GM18511 (cell line): ENCODE results near the gene TSSK3.

Source experiments
- ATAC-seq: cut with Tn5 transposase; IDR thresholded peaks from one replicate; pipeline ENCODE4 v1.9.1; 2021; ENCODE audit warnings: mild to moderate bottlenecking, moderate library complexity; ENCODE audit not compliant: unreplicated experiment

The TSSK3 gene

DNA sequence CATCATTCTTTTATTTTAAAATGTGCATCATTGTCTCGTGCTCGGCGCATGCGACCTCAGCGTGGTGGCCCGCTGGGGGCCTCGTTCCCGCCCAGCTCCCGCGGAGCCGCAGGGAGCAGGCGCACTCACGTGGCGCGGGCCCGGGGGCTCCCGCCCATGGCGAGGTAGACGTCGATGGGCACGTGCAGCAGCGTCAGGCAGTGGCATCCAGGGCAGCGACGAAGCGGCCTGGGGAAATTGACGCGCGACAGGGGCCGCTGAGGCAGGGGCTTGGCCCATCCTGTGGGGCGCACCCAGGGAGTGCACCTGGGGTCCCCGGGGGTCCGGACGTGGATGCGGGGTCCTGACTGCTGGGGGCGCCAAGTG is 1.0 kb upstream of the TSSK3 start:
- no peak for ATAC-seq

DNA sequence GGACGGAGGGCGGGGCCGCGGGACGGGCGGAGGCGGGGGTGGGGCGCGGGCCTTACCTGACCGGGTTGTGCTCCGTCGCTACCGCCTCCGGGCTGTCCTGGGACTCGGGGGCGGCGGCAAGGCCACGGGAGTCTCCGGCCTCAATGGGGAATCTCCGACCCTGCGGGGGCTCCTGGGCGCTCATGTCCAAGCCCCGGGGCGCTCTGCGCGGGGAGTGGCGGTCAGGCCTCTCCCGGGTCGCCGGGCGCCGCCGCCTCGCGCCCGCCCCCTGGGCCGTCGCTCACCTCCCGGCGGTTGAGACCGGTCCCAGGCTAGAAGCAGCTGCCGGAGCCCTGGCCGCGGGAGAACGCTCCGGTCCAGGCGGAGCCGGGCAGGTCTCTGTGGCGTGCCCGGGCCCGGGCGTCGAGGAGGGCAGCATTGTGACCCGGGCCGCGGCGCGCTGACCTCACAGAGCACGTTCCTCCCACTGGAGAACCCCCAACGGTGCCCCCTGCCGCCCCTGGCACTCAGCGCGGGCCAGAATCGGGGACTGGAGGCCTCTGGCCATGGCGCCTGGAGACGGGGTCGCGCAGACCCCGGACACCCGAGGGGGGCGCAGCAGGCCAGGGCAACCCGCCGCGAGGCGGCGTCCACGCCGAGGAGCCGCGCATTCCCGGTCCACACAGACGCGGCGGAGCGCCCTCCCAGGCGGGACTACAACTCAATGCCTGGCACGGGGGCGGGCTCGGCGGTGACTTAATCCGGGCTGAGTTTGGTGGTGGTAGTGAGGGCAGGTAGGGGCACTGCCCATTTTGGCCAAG is 465 bp upstream of the TSSK3 start:
- ATAC-seq, result no peak

GRCh38 chr1:32363713-32364112 is 1.4 kb downstream of the TSSK3 start:
- no peak for ATAC-seq

GRCh38 chr1:32364836-32365235 is 2.5 kb downstream of the TSSK3 start:
- no peak for ATAC-seq

DNA sequence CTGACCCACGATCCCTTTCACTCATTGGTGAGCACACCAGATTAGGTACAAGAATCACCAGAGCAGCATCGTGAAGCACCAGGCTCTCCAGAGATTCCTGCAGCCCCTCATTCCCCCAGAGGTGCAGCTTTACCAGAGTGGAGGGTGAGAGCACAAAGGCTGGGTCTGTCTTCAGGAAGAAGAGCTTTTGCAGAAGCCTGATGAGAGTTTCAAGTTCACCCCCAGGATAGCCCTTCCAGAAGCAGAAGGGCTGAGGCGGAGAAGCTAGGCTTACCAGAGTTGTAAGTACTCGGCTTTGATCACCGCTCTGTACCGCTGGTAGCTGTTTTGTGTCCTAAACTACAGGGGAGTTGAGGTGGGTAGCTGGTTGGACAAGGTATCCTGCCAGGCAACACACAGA is 3.1 kb downstream of the TSSK3 start:
- no peak for ATAC-seq

DNA sequence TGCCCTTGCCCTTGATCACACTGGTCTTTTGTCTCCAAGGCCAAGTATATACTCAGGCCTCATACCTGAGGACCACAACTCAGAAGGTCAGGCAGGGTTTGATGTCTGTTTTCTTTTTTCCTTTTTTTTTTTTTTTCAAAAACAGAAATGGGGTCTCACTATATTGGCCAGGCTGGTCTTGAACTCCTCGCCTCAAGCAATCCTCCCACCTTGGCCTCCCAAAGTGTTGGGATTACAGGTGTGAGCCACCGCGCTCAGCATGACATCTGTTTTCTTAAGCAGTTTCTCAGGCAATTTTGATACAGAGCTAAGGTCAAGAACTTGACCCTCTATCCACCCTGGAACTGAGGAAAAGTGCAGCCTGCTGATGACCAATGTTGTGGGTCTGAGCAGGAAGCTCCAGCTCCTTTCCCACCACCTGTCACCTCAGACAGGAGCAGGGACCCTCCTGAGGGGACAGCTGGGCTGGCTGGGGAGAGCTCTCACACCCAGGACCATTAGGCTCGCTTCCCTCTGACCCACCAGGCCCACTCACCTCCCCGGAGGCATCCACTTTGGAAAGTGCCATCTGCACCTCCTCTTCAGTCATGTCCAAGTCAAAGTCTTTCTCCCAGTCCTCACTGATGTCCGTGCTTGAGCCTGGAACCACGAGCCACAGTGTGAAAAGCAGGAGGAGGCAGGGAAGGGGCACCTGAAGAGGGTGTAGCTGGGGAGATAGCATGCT is 5.7 kb downstream of the TSSK3 start:
- ATAC-seq, result no peak

DNA sequence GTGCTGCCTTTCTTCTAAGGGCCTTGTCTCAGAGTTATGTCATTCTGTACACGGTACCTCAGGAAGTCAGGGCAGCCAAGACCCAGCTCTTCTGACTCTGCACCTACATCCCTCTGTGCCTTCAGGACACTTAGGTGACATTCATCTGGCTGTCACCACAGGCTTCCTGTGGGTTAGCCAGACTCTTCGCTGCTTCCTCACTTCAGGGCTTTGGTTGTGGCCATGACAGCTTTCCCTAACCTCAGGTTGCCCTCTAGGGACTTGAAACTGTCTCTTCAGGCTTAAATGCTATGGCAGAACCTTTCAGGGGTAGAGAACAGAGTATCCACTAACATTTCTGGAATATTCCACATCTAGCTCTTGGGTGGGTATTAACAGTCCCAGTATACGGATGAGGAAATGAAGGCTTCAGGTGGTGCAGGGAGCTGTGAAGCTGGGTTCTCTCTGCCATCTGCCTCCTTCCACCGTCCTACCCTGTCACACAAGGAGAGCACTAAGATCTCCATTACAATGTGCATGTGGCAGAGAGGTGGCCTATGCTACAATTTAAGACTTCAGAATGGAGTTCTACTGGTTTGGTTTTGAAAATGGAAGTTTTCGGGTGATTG is 9.9 kb downstream of the TSSK3 start:
- no peak for ATAC-seq

DNA sequence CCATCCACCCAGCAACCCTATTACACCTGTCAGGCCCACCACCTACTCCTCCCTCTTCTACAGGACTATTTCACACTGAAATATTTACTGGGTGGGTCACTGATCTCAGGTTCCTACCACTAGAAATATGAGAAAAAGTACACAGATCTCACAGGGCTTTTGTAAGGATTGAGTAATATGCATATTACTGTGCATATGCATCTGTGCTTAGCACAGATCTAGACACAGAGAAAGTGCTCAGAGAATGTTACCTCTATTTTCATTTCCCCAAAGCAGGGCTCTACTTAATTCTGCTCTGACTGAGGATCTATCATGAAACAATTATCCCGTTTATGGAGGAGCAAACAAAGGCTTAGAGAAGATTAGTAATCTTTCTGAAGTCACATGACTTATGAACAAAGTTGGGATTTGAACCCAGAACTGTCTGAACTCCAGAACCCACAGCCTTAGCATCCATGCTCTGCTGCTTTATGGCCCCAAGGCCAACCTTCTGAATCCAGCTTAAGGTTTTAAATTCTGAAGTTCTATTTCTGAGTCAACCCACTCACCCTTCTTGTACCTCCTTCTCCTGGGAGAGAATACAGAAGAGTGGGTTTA is 11.8 kb downstream of the TSSK3 start:
- ATAC-seq, result no peak

DNA sequence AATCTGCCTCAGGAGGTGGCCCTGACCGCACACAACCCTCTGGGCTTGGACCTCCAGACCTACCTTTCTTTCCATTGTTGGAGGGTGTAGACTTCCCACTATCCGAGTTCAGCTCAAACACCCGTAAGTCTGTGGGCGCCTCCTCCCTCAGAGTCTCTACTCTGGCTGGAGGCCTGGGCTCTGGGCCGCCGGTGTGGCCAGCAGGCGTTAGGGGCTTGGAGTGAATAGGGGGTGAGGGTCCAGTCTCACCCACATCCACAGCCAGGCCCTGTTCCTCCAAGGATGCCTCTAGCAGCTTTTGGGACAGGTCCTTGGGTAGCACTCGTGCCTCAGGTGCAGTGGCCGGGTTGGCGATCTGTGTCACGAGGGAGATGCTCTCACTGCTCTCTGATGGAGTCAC is 13.9 kb downstream of the TSSK3 start:
- no peak for ATAC-seq

- no peak for ATAC-seq
These were observed 15.3 kb downstream of the TSSK3 start for GRCh38 chr1:32377541-32378220.

GRCh38 chr1:32380057-32380456 is 17.7 kb downstream of the TSSK3 start:
- ATAC-seq, result no peak

DNA sequence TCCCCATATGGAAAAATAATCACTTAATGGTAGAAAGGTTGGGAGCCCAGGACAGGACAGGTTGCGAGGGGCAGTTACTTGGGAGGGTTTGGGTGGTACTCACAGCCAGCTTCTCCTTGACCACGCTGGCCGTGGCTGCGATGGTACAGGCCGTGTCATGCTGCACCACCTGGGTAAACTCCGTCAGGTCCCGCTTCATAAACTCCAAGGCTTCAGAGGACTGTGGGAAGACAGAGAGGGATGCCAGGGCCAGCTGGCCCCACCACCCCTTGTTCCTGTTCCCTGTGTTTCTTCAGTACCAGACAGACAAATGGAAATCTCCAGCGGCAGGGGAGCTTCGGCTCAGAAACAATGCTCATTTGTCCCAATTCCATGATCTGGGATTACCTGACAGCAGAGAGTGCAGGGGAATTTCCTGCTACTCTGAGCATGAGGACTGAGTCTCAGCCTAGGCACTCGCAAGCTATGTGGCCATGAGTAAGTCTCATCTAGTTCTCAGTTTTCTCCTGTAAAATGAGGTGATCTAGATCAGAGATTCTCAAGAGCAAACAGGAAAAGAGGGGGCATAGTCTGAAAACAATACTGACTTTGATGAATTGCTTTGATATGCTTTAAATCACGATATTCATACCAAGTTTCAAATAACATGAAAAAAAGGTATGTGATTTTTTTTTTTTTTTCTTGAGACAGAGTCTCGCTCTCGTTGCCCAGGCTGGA is 24.5 kb downstream of the TSSK3 start:
- no peak for ATAC-seq

DNA sequence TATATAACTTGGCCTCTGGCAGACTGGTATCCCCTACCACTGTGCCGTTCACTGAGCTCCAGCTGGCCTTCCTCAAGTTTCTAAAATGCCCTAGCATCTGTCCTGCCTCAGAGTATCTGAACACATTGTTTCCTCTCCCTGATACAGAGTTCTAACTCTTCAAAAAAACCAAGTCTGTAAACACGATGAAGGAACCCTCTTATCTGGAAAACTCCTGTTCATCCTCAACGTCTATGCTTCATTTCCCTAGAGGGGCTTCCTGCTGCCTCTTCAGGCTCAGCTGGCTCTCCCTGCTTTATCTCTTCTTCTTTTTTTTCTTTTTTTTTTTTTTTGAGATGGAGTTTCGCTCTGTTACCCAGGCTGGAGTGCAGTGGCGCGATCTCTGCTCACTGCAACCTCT is 26.3 kb downstream of the TSSK3 start:
- no peak for ATAC-seq

- no peak for ATAC-seq
These were observed 28.8 kb downstream of the TSSK3 start for GRCh38 chr1:32390904-32391870.

DNA sequence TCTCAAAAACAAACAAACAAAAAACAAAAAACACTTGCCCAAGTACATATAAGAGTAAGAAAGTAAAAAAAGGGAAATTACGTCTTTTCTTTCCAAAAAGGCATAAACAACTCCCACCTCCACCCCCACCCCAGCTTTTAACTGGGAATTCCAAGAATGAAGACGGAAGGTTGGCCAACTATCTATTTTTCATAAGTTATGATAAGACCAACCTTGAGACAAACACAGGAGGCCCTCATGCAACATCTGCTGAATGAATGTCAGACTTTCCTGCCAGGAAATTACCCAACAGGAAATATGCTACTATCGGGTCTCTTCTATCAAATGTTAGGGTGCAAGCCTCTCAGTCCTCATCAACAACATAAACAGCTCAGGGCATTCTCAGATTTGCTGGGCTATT is 30.0 kb downstream of the TSSK3 start:
- no peak for ATAC-seq

DNA sequence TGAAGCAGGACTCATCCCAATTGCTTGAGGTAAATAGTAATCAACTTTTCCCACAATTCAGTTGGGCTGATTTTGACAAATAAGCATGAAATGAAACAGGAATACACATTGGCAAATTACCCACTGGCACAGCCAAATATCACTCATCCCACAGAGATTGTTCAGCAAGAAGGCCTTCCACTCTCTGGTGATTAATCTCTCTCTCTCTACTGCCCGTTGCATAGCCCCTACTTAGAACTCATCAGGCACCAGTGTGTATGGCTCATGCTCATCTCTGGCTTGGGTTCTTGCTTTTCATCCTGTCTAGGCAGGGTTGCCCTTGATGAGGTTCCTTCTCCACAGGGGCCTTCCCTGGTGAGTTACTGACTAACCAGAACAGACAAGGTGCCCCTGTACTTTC is 30.8 kb downstream of the TSSK3 start:
- no peak for ATAC-seq

DNA sequence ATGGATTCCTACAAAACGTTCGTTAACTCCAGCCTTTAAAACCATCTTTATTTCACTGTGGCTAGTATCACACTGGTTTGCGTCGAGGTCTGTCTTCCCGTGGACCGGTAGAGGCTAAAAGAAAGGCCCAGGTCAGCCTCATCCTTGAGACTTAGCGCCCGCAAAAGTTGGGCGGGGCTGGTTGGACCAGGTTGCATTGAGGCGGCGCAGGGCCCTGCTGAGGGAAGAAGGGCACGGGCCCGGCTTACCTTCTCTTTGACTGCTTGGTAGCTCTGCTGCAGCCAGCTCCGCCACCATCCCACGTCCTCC is 31.4 kb downstream of the TSSK3 start:
- ATAC-seq, result peak; percentile 22

DNA sequence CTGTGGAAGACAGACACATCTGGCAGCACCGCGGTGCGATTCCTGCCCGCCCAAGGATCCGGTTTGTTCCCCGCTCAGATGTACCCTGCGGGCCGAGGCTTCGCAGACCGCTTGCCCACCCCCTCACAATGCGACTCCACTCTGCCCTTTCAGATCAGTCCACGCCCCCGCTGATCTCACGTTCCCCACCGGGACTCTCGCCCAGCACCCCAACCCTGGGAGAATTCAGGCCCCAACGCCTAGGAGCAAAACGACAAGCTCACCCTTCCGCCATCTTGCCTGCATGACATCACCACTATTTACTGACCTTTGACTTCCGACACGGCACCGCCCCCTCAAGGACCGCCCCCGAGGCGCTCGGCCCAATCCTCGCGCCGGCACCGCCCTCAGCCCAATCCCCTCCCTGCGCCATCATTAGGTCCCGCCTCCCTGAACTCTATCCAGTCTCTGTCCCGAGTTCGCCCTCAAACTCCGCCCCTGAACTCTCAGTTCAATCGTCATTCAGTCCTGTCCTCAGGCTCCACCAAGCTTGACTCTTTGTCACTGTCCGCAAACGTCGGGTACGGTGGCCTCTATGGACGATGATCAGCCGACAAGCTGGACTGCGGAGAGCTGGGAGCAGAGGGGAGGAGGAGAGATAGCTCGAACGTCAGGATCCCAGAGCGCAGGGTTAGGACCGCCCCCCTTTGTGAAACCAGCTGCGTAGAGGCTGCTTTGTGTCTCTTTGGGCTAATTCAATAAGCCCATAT is 32.0 kb downstream of the TSSK3 start, which contains the start of gene BSDC1:
TSS of gene BSDC1 (minus strand) at position 301 of the 749 bp plus-strand sequence. CDS start at position 274, 27 bp downstream.
- peak; percentile 98 for ATAC-seq
